ENCODE results near the gene MSANTD3. TPM values are rescaled to one million over a fixed set of nuclear protein-coding genes. Genes with fewer than 3 reads are reported as not detected.
A peak's percentile ranks its signal among the peaks of the same experiment; 100 is the strongest.

MSANTD3 gene
- total and polyA plus RNA-seq, 4 donors = 4.3 to 7.4 (median 6.6) TPM

- TF ChIP-seq YY1 (IDR thresholded peaks at IDR 0.05) = no peak
- peak in 1 of 2 donors; percentile 69 for TF ChIP-seq JUND (IDR thresholded peaks at IDR 0.05)
- TF ChIP-seq NR2F2 (IDR thresholded peaks at IDR 0.05) = no peak
- no peak for TF ChIP-seq REST (IDR thresholded peaks at IDR 0.05)
- peak; percentile 26 for TF ChIP-seq ATF3 (IDR thresholded peaks at IDR 0.05)
Observed at GRCh38 chr9:100425758-100426157, 1.2 kb upstream of the MSANTD3 start (continued).

- no peak for DNase-seq (ENCODE audit: low spot score)
- H3K9ac ChIP-seq (ENCODE audit: low read depth in 1 of 2, low read length in 2 of 2) = peak overlapping the region; percentile 47 to 52
Observed at GRCh38 chr9:100426189-100426529, 784 bp upstream of the MSANTD3 start.

GRCh38 chr9:100427366-100428263 is 672 bp downstream of the MSANTD3 start:
- Histone ChIP-seq H3K9me3 (ENCODE audit: control insufficient read depth in 4 of 4, low read length in 3 of 4) (no peaks in the 10 kb centered on the region), H3K27me3 (ENCODE audit: control insufficient read depth in 4 of 4, insufficient read depth in 4 of 4, low read length in 3 of 4) (no peaks in the 10 kb centered on the region), H3K9ac (ENCODE audit: low read depth in 1 of 2, low read length in 2 of 2) (peak overlapping the region; percentile 49 to 62), H3K4me3 (ENCODE audit: low read depth in 1 of 3, low read length in 3 of 3) (peak overlapping the region; percentile 65 to 93 (median 77)), H3K4me1 (ENCODE audit: control insufficient read depth in 4 of 4, insufficient read depth in 4 of 4, low read length in 3 of 4) (peaks cover 0 to 16% (median 11%) of the 10 kb centered on the region in 4 donors), H3K27ac (ENCODE audit: low read depth in 1 of 2, low read length in 2 of 2) (peak overlapping the region; percentile 52 to 70), H3K36me3 (ENCODE audit: control insufficient read depth in 4 of 4, insufficient read depth in 3 of 4, low read depth in 1 of 4, low read length in 3 of 4) (no peaks in the 10 kb centered on the region)
- 8% methylated on average over 65 of the region's 65 CpGs for WGBS
- TF ChIP-seq CTCF (IDR thresholded peaks at IDR 0.05; ENCODE audit: low read depth, low read length, missing input control) (no peak), HNF4G (IDR thresholded peaks at IDR 0.05) (no peak), FOXA2 (IDR thresholded peaks at IDR 0.05) (no peak), TAF1 (conservative IDR thresholded peaks at IDR 0.05) (no peak), GABPA (IDR thresholded peaks at IDR 0.05 in 1 of 2, conservative IDR thresholded peaks at IDR 0.05 in 1 of 2) (no peak), EGR1 (IDR thresholded peaks at IDR 0.05; ENCODE audit: low read depth in 2 of 2) (no peak), SP1 (IDR thresholded peaks at IDR 0.05) (no peak), HNF4A (conservative IDR thresholded peaks at IDR 0.05) (no peak)
- DNase-seq (ENCODE audit: low spot score) = peak; percentile 45

More at GRCh38 chr9:100426189-100426529, 784 bp upstream of the MSANTD3 start:
- H3K4me3 ChIP-seq (ENCODE audit: low read depth in 1 of 3, low read length in 3 of 3) = peak overlapping the region in 2 of 3 donors; percentile 27 to 93
- 35% methylated on average over 7 of the region's 7 CpGs for WGBS
- H3K4me1 ChIP-seq (ENCODE audit: control insufficient read depth in 4 of 4, insufficient read depth in 4 of 4, low read length in 3 of 4) = peaks cover 0 to 16% (median 11%) of the 10 kb centered on the region in 4 donors
- H3K27me3 ChIP-seq (ENCODE audit: control insufficient read depth in 4 of 4, insufficient read depth in 4 of 4, low read length in 3 of 4) = no peaks in the 10 kb centered on the region
- no peak for TF ChIP-seq RXRA (IDR thresholded peaks at IDR 0.05)
- TF ChIP-seq EGR1 (IDR thresholded peaks at IDR 0.05; ENCODE audit: low read depth in 2 of 2) = peak in 1 of 2 donors; percentile 3
- H3K9me3 ChIP-seq (ENCODE audit: control insufficient read depth in 4 of 4, low read length in 3 of 4) = no peaks in the 10 kb centered on the region
- H3K27ac ChIP-seq (ENCODE audit: low read depth in 1 of 2, low read length in 2 of 2) = peak overlapping the region; percentile 84 to 91
- H3K36me3 ChIP-seq (ENCODE audit: control insufficient read depth in 4 of 4, insufficient read depth in 3 of 4, low read depth in 1 of 4, low read length in 3 of 4) = no peaks in the 10 kb centered on the region
